ENCODE measurements around the gene ATG16L1.

ATG16L1 gene

GRCh38 chr2:233301248-233301647 lies 49.8 kb downstream of the ATG16L1 start:
- no peak for TF ChIP-seq CTCF (conservative IDR thresholded peaks at IDR 0.05; ENCODE audit: control insufficient read depth, insufficient read depth, low read depth, low read length)
- DNase-seq (ENCODE audit: low read depth): no peak
- H3K4me3 ChIP-seq (ENCODE audit: control insufficient read depth, low read depth, low read length): no peak overlapping the region

GRCh38 chr2:233301811-233302210 lies 50.3 kb downstream of the ATG16L1 start:
- no peak for TF ChIP-seq CTCF (conservative IDR thresholded peaks at IDR 0.05; ENCODE audit: control insufficient read depth, insufficient read depth, low read depth, low read length)
- no peak for DNase-seq (ENCODE audit: low read depth)
- H3K4me3 ChIP-seq (ENCODE audit: control insufficient read depth, low read depth, low read length): no peak overlapping the region

GRCh38 chr2:233303252-233303651 lies 51.8 kb downstream of the ATG16L1 start:
- no peak overlapping the region for H3K4me3 ChIP-seq (ENCODE audit: control insufficient read depth, low read depth, low read length)
- TF ChIP-seq CTCF (conservative IDR thresholded peaks at IDR 0.05; ENCODE audit: control insufficient read depth, insufficient read depth, low read depth, low read length): no peak
- no peak for DNase-seq (ENCODE audit: low read depth)

GRCh38 chr2:233307565-233307964 lies 56.1 kb downstream of the ATG16L1 start, which contains the start of gene SAG:
Gene SAG, plus strand, starts transcription at chr2:233307816. Its CDS starts 1,374 bp downstream, at chr2:233309190.
- no peak for DNase-seq (ENCODE audit: low read depth)
- no peak for TF ChIP-seq CTCF (conservative IDR thresholded peaks at IDR 0.05; ENCODE audit: control insufficient read depth, insufficient read depth, low read depth, low read length)

GRCh38 chr2:233311241-233311926 lies 59.9 kb downstream of the ATG16L1 start:
- DNase-seq (ENCODE audit: low read depth): no peak
- no peak overlapping the region for H3K4me3 ChIP-seq (ENCODE audit: control insufficient read depth, low read depth, low read length)
- TF ChIP-seq CTCF (conservative IDR thresholded peaks at IDR 0.05; ENCODE audit: control insufficient read depth, insufficient read depth, low read depth, low read length): no peak

More at GRCh38 chr2:233307565-233307964, 56.1 kb downstream of the ATG16L1 start, which contains the start of gene SAG:
- H3K4me3 ChIP-seq (ENCODE audit: control insufficient read depth, low read depth, low read length): no peak within 1 kb of the TSS

- H3K4me3 ChIP-seq (ENCODE audit: control insufficient read depth, low read depth, low read length): no peak overlapping the region
- DNase-seq (ENCODE audit: low read depth): no peak
- no peak for TF ChIP-seq CTCF (conservative IDR thresholded peaks at IDR 0.05; ENCODE audit: control insufficient read depth, insufficient read depth, low read depth, low read length)
Measured at GRCh38 chr2:233312874-233313273, 61.4 kb downstream of the ATG16L1 start.
